Muscle of leg (tissue), 11 donors: ENCODE measurements around the gene CASS4. TPM values are rescaled to one million over a fixed set of nuclear protein-coding genes. Genes with fewer than 3 reads are reported as not detected.

ENCODE experiments used
- DNase-seq: peaks from one replicate; pipeline ENCODE4 v3.0.0; 2013
- H3K27ac ChIP-seq: one replicate; pipeline ENCODE4 v1.5.1; 2013; ENCODE audit warnings: mild to moderate bottlenecking, low read length, control low read depth
- H3K27me3 ChIP-seq: one replicate; pipeline ENCODE4 v1.6.1; 2013; ENCODE audit warnings: low read length; ENCODE audit not compliant: control insufficient read depth, insufficient read depth
- H3K36me3 ChIP-seq: one replicate; pipeline ENCODE4 v1.6.1; 2013; ENCODE audit warnings: low read length; ENCODE audit not compliant: control insufficient read depth, insufficient read depth
- H3K4me1 ChIP-seq: one replicate; pipeline ENCODE4 v1.6.1; 2013; ENCODE audit warnings: low read length; ENCODE audit not compliant: control insufficient read depth, insufficient read depth
- H3K4me3 ChIP-seq: one replicate; pipeline ENCODE4 v1.5.1; 2013; ENCODE audit warnings: low read length, control low read depth
- H3K9me3 ChIP-seq: replicated peaks from 2 replicates; pipeline ENCODE4 v1.6.1; 2013; ENCODE audit warnings: low read depth, low read length; ENCODE audit not compliant: control insufficient read depth
- WGBS: methylation state at CpG from one replicate; pipeline ENCODE4 v1.1.5; 2013; ENCODE audit warnings: missing lambda C conversion rate; ENCODE audit not compliant: insufficient coverage; 5-methylcytosine and 5-hydroxymethylcytosine counted together
- polyA plus RNA-seq, 8 donors: library from polyadenylated mRNA; unstranded; fragments of 120-200 nt; gene quantifications; one replicate each; pipeline versions ENCODE4 v1.2.1 to v1.2.3, GENCODE V29; 2013; ENCODE audit warnings: inconsistent platforms in 1 of 8, low replicate concordance in 1 of 8; ENCODE audit not compliant: insufficient read length in 8 of 8, insufficient read depth in 1 of 8
- total RNA-seq: library from RNA; stranded (reverse); fragments of 120-200 nt; gene quantifications from one replicate; pipeline ENCODE4 v1.2.4, GENCODE V29; 2013

The CASS4 gene
- total and polyA plus RNA-seq, 9 donors: 4.8 to 8.1 (median 6.4) TPM

DNA sequence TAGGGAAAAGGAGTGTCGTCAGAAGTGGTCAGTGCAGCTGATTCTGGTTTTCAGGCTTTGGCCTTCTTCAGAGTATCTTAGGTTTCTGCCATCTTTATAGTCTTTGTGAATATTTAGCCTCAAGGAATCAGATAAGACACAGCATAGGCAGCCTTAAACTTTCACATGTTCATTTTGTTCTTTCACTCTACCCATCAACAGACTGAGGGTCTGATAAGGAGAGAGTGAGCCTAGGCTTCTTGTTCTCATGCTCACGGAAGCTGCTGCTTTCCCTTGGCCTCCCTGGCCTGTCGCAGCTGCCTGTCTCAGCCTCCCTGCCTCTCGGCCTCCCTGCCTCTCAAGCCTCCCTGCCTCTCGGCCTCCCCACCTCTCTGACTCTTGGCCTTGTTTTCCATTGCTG, 76.5 kb downstream of the CASS4 start:
- H3K4me1 ChIP-seq: no peaks in the 10 kb centered on the region
- H3K36me3 ChIP-seq: peaks cover 64% of the 10 kb centered on the region
- H3K9me3 ChIP-seq: no peaks in the 10 kb centered on the region
- no peak overlapping the region for H3K27ac ChIP-seq
- no peaks in the 10 kb centered on the region for H3K27me3 ChIP-seq
- DNase-seq: no peak
- 83% methylated on average over 1 of the region's 5 CpGs for WGBS
- H3K4me3 ChIP-seq: no peak overlapping the region

DNA sequence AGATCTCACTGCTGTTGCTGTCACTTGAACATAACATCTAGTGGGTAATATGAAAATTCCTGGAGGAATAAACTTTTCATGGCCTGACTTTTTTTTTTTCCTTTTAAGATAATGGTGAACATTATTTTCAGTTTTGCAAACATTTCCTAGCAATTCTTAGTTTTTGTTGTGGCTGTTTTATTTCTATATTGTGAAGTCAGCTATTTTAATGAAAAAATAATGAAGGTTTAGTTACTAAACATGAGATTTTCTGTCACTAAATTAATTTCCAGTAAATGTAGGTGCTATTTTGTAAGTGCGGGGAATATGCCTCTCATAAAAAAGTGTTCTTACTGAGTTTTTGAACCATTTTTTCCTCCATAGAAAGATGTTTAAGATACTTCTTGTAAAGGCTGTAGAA, 89.1 kb downstream of the CASS4 start:
- H3K4me1 ChIP-seq: no peaks in the 10 kb centered on the region
- no peak overlapping the region for H3K4me3 ChIP-seq
- H3K36me3 ChIP-seq: peaks cover 13% of the 10 kb centered on the region
- no peaks in the 10 kb centered on the region for H3K27me3 ChIP-seq
- DNase-seq: no peak
- no peaks in the 10 kb centered on the region for H3K9me3 ChIP-seq
- WGBS: no CpG with 5 or more reads among the region's 1 CpG
- no peak overlapping the region for H3K27ac ChIP-seq

DNA sequence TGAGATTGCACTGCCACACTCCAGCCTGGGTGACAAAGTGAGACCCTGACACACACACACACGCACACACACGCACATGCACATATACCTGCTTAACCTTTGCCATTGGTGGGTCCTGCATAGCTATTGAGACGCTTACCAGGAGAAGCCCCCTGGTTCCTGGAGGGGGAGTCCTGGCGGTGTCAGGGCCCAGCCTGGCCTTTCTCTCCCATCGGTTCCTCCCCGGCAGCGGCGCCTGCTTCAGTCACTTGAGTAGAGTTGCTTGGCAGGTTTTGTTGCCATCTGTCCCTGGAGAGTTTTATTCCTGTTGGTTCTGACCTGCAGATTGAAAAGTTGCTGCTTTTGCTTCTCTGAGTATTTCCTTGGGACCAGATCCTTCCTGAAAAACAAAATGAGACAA, 91.9 kb downstream of the CASS4 start:
- H3K27me3 ChIP-seq: no peaks in the 10 kb centered on the region
- no peak for DNase-seq
- no peaks in the 10 kb centered on the region for H3K9me3 ChIP-seq
- no peaks in the 10 kb centered on the region for H3K4me1 ChIP-seq
- no peaks in the 10 kb centered on the region for H3K36me3 ChIP-seq
- WGBS: 80% methylated on average over 2 of the region's 8 CpGs
- no peak overlapping the region for H3K27ac ChIP-seq
- H3K4me3 ChIP-seq: no peak overlapping the region

DNA sequence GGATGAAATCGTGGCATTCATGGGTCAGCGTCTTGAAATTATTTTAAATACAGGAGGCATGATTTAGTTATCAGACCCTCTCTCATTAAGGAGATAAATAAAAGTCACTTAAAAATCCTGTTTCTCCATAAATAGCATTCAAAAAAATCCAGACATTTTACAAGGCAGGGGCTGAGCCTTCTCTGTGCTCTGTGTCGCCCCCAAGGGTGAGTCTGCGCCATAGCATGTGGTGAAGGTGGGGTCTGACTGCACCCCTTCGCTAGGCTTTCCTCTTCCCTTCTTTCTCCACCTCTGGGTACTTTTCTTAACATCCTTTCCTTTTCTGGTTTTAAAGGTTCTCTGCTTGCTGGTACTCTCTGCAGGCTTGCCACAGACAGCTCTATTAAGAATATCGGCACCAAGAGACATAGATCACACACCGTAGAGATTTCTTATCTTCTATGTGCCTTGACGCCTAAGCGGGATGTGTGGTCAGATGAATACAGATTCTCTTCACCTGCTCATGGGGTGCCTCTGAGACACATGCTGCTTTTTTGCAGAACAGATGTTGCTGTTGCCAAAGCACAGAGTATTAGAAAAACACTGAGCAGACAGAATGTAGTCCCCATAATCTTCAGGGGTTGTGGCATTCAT, 92.4 kb downstream of the CASS4 start:
- DNase-seq: no peak
- Histone ChIP-seq H3K36me3 (no peaks in the 10 kb centered on the region), H3K4me3 (no peak overlapping the region), H3K27ac (no peak overlapping the region), H3K4me1 (no peaks in the 10 kb centered on the region), H3K27me3 (no peaks in the 10 kb centered on the region), H3K9me3 (no peaks in the 10 kb centered on the region)
- 98% methylated on average over 5 of the region's 9 CpGs for WGBS

DNA sequence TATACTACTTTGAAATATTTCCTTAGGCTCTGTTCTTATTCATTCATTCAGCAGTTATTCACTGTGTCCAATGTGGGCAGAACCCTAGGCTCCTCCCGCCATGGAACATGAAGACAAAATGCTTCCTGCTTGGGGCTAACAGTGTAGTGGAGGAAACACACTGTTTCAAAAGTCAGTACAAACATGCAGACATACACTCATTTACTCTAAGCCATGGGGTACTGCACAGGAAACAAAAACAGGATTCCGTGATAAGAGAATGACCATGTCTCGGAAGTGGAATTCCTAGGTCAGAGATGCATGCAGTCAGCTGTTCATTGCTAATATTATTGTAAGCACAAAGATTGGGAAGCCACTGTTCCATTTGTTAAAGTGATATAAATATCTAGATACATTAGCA, 94.0 kb downstream of the CASS4 start:
- H3K4me1 ChIP-seq: no peaks in the 10 kb centered on the region
- H3K4me3 ChIP-seq: no peak overlapping the region
- no peaks in the 10 kb centered on the region for H3K36me3 ChIP-seq
- no CpG with 5 or more reads among the region's 3 CpGs for WGBS
- no peaks in the 10 kb centered on the region for H3K9me3 ChIP-seq
- no peak for DNase-seq
- H3K27ac ChIP-seq: no peak overlapping the region
- no peaks in the 10 kb centered on the region for H3K27me3 ChIP-seq

Other genes starting within 250 kb of the CASS4 start
- gene MC3R, start 163.5 kb upstream of the CASS4 start, total RNA-seq: not detected
- not detected for gene MC3R, start 163.5 kb upstream of the CASS4 start, polyA plus RNA-seq
- 37.5 TPM for gene FAM210B, start 53.3 kb upstream of the CASS4 start, total RNA-seq
- gene FAM210B, start 53.3 kb upstream of the CASS4 start, polyA plus RNA-seq: 10 to 100 TPM; 36.9 to 44.9 (median 39.1) TPM
- 9.4 TPM for gene AURKA, start 20.0 kb upstream of the CASS4 start, total RNA-seq
- gene AURKA, start 20.0 kb upstream of the CASS4 start, polyA plus RNA-seq: 10 to 100 TPM in 2 of 8 donors, 1 to 10 TPM in 6; 7.0 to 10.5 (median 9.7) TPM
- 30.9 TPM for gene CSTF1, start 19.6 kb upstream of the CASS4 start, total RNA-seq
- 10 to 100 TPM; 23.6 to 31.3 (median 27.6) TPM for gene CSTF1, start 19.6 kb upstream of the CASS4 start, polyA plus RNA-seq
- 90.9 TPM for gene RTF2, start 56.4 kb downstream of the CASS4 start, total RNA-seq
- 100 to 1,000 TPM; 104 to 130 (median 115) TPM for gene RTF2, start 56.4 kb downstream of the CASS4 start, polyA plus RNA-seq
- 0.22 TPM for gene FAM209A, start 112.5 kb downstream of the CASS4 start, total RNA-seq
- gene FAM209A, start 112.5 kb downstream of the CASS4 start, polyA plus RNA-seq: under 1 TPM in 4 of 8 donors, not detected in 4; 0.17 to 0.35 (median 0.21) TPM
- 0.13 TPM for gene FAM209B, start 121.0 kb downstream of the CASS4 start, total RNA-seq
- gene FAM209B, start 121.0 kb downstream of the CASS4 start, polyA plus RNA-seq: under 1 TPM in 2 of 8 donors, not detected in 6; 0.24 to 0.38 TPM
- 0.09 TPM for gene TFAP2C, start 217.0 kb downstream of the CASS4 start, total RNA-seq
- 1 to 10 TPM in 1 of 8 donors, under 1 TPM in 7; 0.06 to 6.1 (median 0.08) TPM for gene TFAP2C, start 217.0 kb downstream of the CASS4 start, polyA plus RNA-seq